Panc1 (cell line): ENCODE results near the gene MAP2. TPM values are rescaled to one million over a fixed set of nuclear protein-coding genes. Genes with fewer than 3 reads are reported as not detected.

Experiments used
- ATAC-seq: fragments of 200-7000 bp; cut with Tn5 transposase; 2 replicates; pipeline ENCODE4 v1.9.1; 2020; ENCODE audit warnings: mild to moderate bottlenecking, moderate library complexity
- BruUV-seq: library from RNA; stranded (reverse); fragments of 400-500 nt; replicated peaks from 2 replicates; lab custom pipeline; 2021; lab: Mats Ljungman, UMichigan
- CTCF ChIA-PET: fragments of 300-600 bp; sonication (Branson Sonifier 250); formaldehyde crosslinking; loops from one replicate; lab custom pipeline; 2022; ENCODE audit warnings: antibody characterized with exemption; lab: Charles Lee
- POLR2A ChIA-PET: fragments of 300-600 bp; sonication (Branson Sonifier 250); formaldehyde crosslinking; loops from one replicate; lab custom pipeline; 2022; ENCODE audit warnings: antibody characterized with exemption; lab: Charles Lee
- DNase-seq: peaks from one replicate; pipeline ENCODE4 v3.0.0-alpha.2; 2010; ENCODE audit warnings: low read depth, low spot score
- H3K27ac ChIP-seq: 2 replicates; pipeline ENCODE4 v1.5.1; 2011; ENCODE audit warnings: mild to moderate bottlenecking, low read length, inconsistent platforms
- H3K27me3 ChIP-seq: fragments of 200-500 bp; sonication (Bioruptor generic); 2 replicates; pipeline ENCODE4 v1.6.0; 2014; ENCODE audit warnings: low read length, inconsistent platforms; ENCODE audit not compliant: control insufficient read depth, insufficient read depth
- H3K36me3 ChIP-seq: fragments of 200-500 bp; sonication (Bioruptor generic); 2 replicates; pipeline ENCODE4 v1.5.1; 2014; ENCODE audit warnings: inconsistent platforms, mild to moderate bottlenecking, low read length, moderate library complexity; ENCODE audit not compliant: control insufficient read depth, insufficient read depth
- H3K4me1 ChIP-seq: 2 replicates; pipeline ENCODE4 v1.5.1; 2011; ENCODE audit warnings: inconsistent platforms, mild to moderate bottlenecking, low read length, moderate library complexity; ENCODE audit not compliant: control insufficient read depth, insufficient read depth
- H3K4me3 ChIP-seq, 2 experiments: 2 replicates each; pipeline ENCODE4 v1.5.1; 2011 to 2012; ENCODE audit warnings: low read depth in 2 of 2, low read length in 2 of 2, mild to moderate bottlenecking in 2 of 2, inconsistent platforms in 1 of 2, moderate library complexity in 1 of 2
- H3K9me3 ChIP-seq: fragments of 200-500 bp; sonication (Bioruptor generic); 2 replicates; pipeline ENCODE4 v1.5.1; 2014; ENCODE audit warnings: low read depth, mild to moderate bottlenecking, inconsistent platforms, low read length, moderate library complexity; ENCODE audit not compliant: control insufficient read depth, insufficient read depth
- CTCF ChIP-seq: fragments of 450-650 bp; IDR thresholded peaks from 2 replicates; pipeline ENCODE4 v1.5.1; 2017; ENCODE audit warnings: mild to moderate bottlenecking
- POLR2AphosphoS5 ChIP-seq: IDR thresholded peaks from 2 replicates; pipeline ENCODE4 v1.6.1; 2012; ENCODE audit warnings: mild to moderate bottlenecking, low read depth, low read length, moderate library complexity
- REST ChIP-seq, 2 experiments: IDR thresholded peaks; 2 replicates each; pipeline ENCODE4 v1.6.1; 2011 to 2012; ENCODE audit warnings: low read depth in 2 of 2, control low read depth in 1 of 2, low read length in 1 of 2, mild to moderate bottlenecking in 1 of 2, moderate library complexity in 1 of 2; ENCODE audit not compliant: insufficient read depth in 1 of 2
- SIN3A ChIP-seq: IDR thresholded peaks from 2 replicates; pipeline ENCODE4 v1.6.1; 2012; ENCODE audit warnings: low read depth, mild to moderate bottlenecking, low read length, moderate library complexity, borderline replicate concordance; ENCODE audit not compliant: insufficient read depth
- TCF7L2 ChIP-seq: IDR thresholded peaks from 2 replicates; pipeline ENCODE4 v1.6.1; 2011; ENCODE audit warnings: mild to moderate bottlenecking, low read depth, low read length, inconsistent platforms
- in situ Hi-C: cut with HindIII; loops from 2 replicates; pipeline ENCODE4 v1.10.0; 2016; ENCODE audit warnings: low sequenced_read_pairs, low pct_unique_long_range_greater_than_20kb
- intact Hi-C: fragments of 100-400 bp; cut with micrococcal nuclease; formaldehyde crosslinking; loops from one replicate; pipeline ENCODE4 v1.10.0; 2022; ENCODE audit not compliant: unreplicated experiment
- total RNA-seq: library from RNA; stranded (reverse); gene quantifications from one replicate; pipeline ENCODE4 v1.2.1, GENCODE V29; 2021; ENCODE audit not compliant: unreplicated experiment

MAP2 gene
- total RNA-seq, 1 experiment from 2014 or later = 44.9 TPM

- H3K9me3 ChIP-seq = no peaks in the 10 kb centered on the region
- H3K27me3 ChIP-seq = no peaks in the 10 kb centered on the region
- intact Hi-C loops (no loop called here), in situ Hi-C loops (no loop called here)
- DNase-seq (no peak), ATAC-seq (no peak)
- BruUV-seq = no TSS peak
- POLR2A ChIA-PET = no interaction called here
- no peak overlapping the region for H3K4me3 ChIP-seq
- TF ChIP-seq TCF7L2 (peak; percentile 82), SIN3A (no peak)
- peaks cover 8% of the 10 kb centered on the region for H3K4me1 ChIP-seq
- CTCF ChIA-PET = no interaction called here
- no peaks in the 10 kb centered on the region for H3K36me3 ChIP-seq
- H3K27ac ChIP-seq = no peak overlapping the region
Observed at GRCh38 chr2:209501579-209501978, 77.7 kb downstream of the MAP2 start.

GRCh38 chr2:209505410-209505809 is 81.6 kb downstream of the MAP2 start:
- in situ Hi-C loops (no loop called here), intact Hi-C loops (no loop called here)
- ChIA-PET CTCF (no interaction called here), POLR2A (no interaction called here)
- no peak for ATAC-seq
- TF ChIP-seq TCF7L2 (no peak), POLR2AphosphoS5 (no peak), SIN3A (no peak), CTCF (no peak), REST (IDR thresholded peaks at IDR 0.05; ENCODE audit: insufficient read depth in 1 of 2, low read depth in 2 of 2, low read length in 1 of 2) (no peak)
- Histone ChIP-seq H3K9me3 (no peaks in the 10 kb centered on the region), H3K36me3 (no peaks in the 10 kb centered on the region), H3K4me1 (peaks cover 7% of the 10 kb centered on the region; the same call in 1 of the 2 replicates), H3K4me3 (no peak overlapping the region), H3K27ac (no peak overlapping the region), H3K27me3 (no peaks in the 10 kb centered on the region)
- DNase-seq = no peak
- no TSS peak for BruUV-seq

- H3K9me3 ChIP-seq = no peaks in the 10 kb centered on the region
- H3K27me3 ChIP-seq = no peaks in the 10 kb centered on the region
- ATAC-seq = no peak
- intact Hi-C loops (no loop called here), in situ Hi-C loops (no loop called here)
- H3K4me1 ChIP-seq = no peaks in the 10 kb centered on the region
- POLR2A ChIA-PET = interaction anchor here (0.7 kb wide), 1 partner anchor 43 kb away, joined by 3 read pairs; no protein-coding TSS in a partner anchor
- no TSS peak for BruUV-seq
- no peak for DNase-seq
- CTCF ChIA-PET = no interaction called here
- H3K27ac ChIP-seq = no peak overlapping the region
- H3K4me3 ChIP-seq = no peak overlapping the region
- no peaks in the 10 kb centered on the region for H3K36me3 ChIP-seq
- TF ChIP-seq REST (IDR thresholded peaks at IDR 0.05; ENCODE audit: insufficient read depth in 1 of 2, low read depth in 2 of 2, low read length in 1 of 2) = no peak
- TF ChIP-seq CTCF = no peak
- no peak for TF ChIP-seq SIN3A
- no peak for TF ChIP-seq POLR2AphosphoS5
- no peak for TF ChIP-seq TCF7L2
Observed at GRCh38 chr2:209508255-209508654, 84.4 kb downstream of the MAP2 start.
